Naive thymus-derived CD8-positive, alpha-beta T cell (primary cell): ENCODE measurements around the gene TSPAN18. TPM values are rescaled to one million over a fixed set of nuclear protein-coding genes. Genes with fewer than 3 reads are reported as not detected.

Experiments
- ATAC-seq, 2 donors: fragments of 150-1000 bp; cut with Tn5 transposase in 1 of 2; sonication (Bioruptor Pico), chemical (Tn5 transposase) in 1 of 2; 1 replicate in 1 of 2; 2 replicates in 1 of 2; pipeline ENCODE4 v1.10.0; 2021; ENCODE audit warnings: mild to moderate bottlenecking in 2 of 2, moderate library complexity in 2 of 2
- POLR2A ChIA-PET: fragments of 350-600 bp; sonication (Branson Sonifier 250); formaldehyde crosslinking; loops from one replicate; lab custom pipeline; 2021; ENCODE audit warnings: antibody characterized with exemption; lab: Charles Lee
- DNase-seq, 10 donors: peaks; one replicate each; pipeline versions ENCODE4 v3.0.0 to v3.0.0-alpha.2; 2020 to 2022
- H3K27ac Mint-ChIP-seq, 10 donors: one replicate each; pipeline ENCODE4 v1.8.0; 2020 to 2022; ENCODE audit warnings: mild to moderate bottlenecking in 10 of 10, mixed read lengths in 10 of 10, moderate library complexity in 4 of 10, inconsistent platforms in 1 of 10
- H3K27me3 Mint-ChIP-seq, 5 donors: one replicate each; pipeline ENCODE4 v1.8.0; 2021 to 2022; ENCODE audit warnings: mixed read lengths in 5 of 5
- H3K36me3 Mint-ChIP-seq, 3 donors: one replicate each; pipeline ENCODE4 v1.8.0; 2020 to 2022; ENCODE audit warnings: mixed read lengths in 3 of 3, mild to moderate bottlenecking in 2 of 3, inconsistent platforms in 1 of 3
- H3K4me1 Mint-ChIP-seq, 4 donors: one replicate each; pipeline ENCODE4 v1.8.0; 2021 to 2022; ENCODE audit warnings: mixed read lengths in 4 of 4
- H3K4me3 Mint-ChIP-seq, 10 donors: one replicate each; pipeline ENCODE4 v1.8.0; 2020 to 2022; ENCODE audit warnings: mild to moderate bottlenecking in 10 of 10, mixed read lengths in 10 of 10, moderate library complexity in 6 of 10, inconsistent platforms in 1 of 10
- H3K9me3 Mint-ChIP-seq, 9 donors: one replicate each; pipeline ENCODE4 v1.8.0; 2020 to 2022; ENCODE audit warnings: mixed read lengths in 9 of 9, mild to moderate bottlenecking in 3 of 9, inconsistent platforms in 1 of 9, moderate library complexity in 1 of 9
- polyA plus RNA-seq, 3 donors: library from polyadenylated mRNA; unstranded; fragments of 300-500 nt; fragmentation: Illumina TruSeq; gene quantifications; one replicate each; pipeline ENCODE4 v1.2.3, GENCODE V29; 2021
- total RNA-seq, 8 experiments: library from RNA in 2 of 8; stranded (reverse) in 2 of 8; gene quantifications; one replicate each; pipeline ENCODE4 v1.2.3 and lab custom pipeline; 2021 to 2026

Gene TSPAN18
- total and polyA plus RNA-seq, 5 experiments from 2014 or later = 0.73 to 5.5 (median 1.5) TPM

DNA sequence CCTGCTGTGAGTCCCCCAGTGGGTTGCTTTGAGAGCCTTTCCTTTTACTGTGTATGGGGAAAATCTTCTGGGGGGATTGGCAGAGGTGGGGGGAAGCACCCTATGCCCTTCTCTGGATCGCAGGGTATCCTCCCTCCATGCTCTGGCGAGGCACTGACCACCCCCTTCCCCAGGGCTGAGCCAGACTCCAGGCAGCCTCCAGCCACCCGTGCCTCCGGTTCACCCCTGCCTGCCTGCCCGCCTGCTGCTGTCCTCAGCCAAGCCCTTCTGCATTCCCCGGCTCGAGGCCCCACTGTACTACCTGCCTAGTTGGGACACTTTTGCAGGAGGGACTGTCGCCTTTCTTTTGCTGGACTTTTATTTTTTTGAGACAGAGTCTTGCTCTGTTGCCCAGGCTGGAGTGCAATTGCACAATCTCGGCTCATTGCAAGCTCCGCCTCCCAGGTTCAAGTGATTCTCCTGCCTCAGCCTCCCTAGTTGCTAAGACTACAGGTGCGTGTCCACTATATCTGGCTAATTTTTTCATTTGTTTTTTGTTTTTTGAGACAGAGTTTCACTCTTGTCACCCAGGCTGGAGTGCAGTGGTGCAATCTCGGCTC lies 247.7 kb downstream of the TSPAN18 start:
- peaks cover 0 to 3% (median 0%) of the 10 kb centered on the region in 5 donors for H3K27me3 Mint-ChIP-seq
- H3K4me1 Mint-ChIP-seq = peaks cover 0 to 15% (median 6%) of the 10 kb centered on the region in 4 donors
- H3K9me3 Mint-ChIP-seq = no peaks in the 10 kb centered on the region
- ATAC-seq (no peak), DNase-seq (peak in 1 of 10 donors; percentile 34)
- POLR2A ChIA-PET = no interaction called here
- no peaks in the 10 kb centered on the region for H3K36me3 Mint-ChIP-seq
- no peak overlapping the region for H3K27ac Mint-ChIP-seq
- no peak overlapping the region for H3K4me3 Mint-ChIP-seq

DNA sequence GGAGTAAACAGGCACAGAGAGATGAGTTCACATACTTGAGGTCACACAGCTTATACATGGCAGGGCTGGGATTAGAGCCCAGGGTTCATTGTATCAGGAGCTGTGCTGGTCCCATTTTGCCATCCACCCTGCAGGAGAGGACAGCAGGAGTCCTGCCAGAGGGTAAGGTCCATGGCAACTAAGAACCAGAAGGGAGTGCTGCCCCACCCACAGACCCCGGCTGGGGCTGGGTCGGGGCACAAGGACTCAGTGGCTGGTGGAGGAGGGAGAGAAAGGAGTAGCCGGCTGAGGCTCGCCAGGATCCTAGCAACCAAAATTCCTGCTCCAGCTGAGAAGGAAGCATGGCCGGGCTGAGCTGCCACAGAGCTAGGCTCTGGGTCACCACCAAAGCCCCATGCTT lies 249.8 kb downstream of the TSPAN18 start:
- no peaks in the 10 kb centered on the region for H3K36me3 Mint-ChIP-seq
- no peaks in the 10 kb centered on the region for H3K9me3 Mint-ChIP-seq
- ATAC-seq = no peak
- no peak for DNase-seq
- H3K27ac Mint-ChIP-seq = peak overlapping the region in 1 of 10 donors; percentile 65
- peaks cover 0 to 3% (median 0%) of the 10 kb centered on the region in 5 donors for H3K27me3 Mint-ChIP-seq
- H3K4me3 Mint-ChIP-seq = no peak overlapping the region
- peaks cover 2 to 20% (median 7%) of the 10 kb centered on the region in 4 donors for H3K4me1 Mint-ChIP-seq
- POLR2A ChIA-PET = interaction anchor here (0.7 to 1.0 kb wide), 2 partner anchors 21 to 104 kb away, joined by 3 to 5 read pairs; no protein-coding TSS in a partner anchor

DNA sequence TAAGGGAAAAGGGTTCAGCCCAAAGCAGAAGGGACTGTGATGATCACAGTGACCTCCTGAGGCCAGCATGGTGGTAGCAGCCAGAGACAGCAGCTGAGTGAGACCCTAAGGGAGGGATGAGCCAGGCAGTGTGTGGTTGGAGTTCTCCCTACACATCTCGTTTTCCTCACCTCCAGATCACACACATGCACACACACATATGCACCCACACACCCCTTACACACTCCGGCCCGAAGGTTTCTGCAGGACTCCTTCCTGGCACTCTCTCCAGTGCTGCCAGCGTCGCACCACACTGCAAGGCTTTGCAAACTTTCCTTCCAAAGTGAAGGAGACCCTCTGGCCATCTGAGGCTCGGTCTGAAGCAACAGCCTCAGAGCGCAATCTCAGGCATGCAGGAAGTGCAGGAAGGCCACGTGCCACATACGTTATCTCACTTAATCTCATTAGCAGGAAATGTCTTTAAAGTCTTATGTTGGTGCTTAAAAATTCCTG lies 250.8 kb downstream of the TSPAN18 start:
- peaks cover 0 to 3% (median 0%) of the 10 kb centered on the region in 5 donors for H3K27me3 Mint-ChIP-seq
- DNase-seq = peak in 1 of 10 donors; percentile 15
- H3K4me3 Mint-ChIP-seq = peak overlapping the region in 6 of 10 donors; percentile 29 to 59 (median 56)
- no peaks in the 10 kb centered on the region for H3K36me3 Mint-ChIP-seq
- no peak for ATAC-seq
- H3K9me3 Mint-ChIP-seq = no peaks in the 10 kb centered on the region
- POLR2A ChIA-PET = interaction anchor here (1.0 kb wide), 1 partner anchor 103 kb away, joined by 3 read pairs; no protein-coding TSS in a partner anchor
- peak overlapping the region in 3 of 10 donors; percentile 37 to 67 (median 45) for H3K27ac Mint-ChIP-seq
- peaks cover 2 to 20% (median 7%) of the 10 kb centered on the region in 4 donors for H3K4me1 Mint-ChIP-seq

DNA sequence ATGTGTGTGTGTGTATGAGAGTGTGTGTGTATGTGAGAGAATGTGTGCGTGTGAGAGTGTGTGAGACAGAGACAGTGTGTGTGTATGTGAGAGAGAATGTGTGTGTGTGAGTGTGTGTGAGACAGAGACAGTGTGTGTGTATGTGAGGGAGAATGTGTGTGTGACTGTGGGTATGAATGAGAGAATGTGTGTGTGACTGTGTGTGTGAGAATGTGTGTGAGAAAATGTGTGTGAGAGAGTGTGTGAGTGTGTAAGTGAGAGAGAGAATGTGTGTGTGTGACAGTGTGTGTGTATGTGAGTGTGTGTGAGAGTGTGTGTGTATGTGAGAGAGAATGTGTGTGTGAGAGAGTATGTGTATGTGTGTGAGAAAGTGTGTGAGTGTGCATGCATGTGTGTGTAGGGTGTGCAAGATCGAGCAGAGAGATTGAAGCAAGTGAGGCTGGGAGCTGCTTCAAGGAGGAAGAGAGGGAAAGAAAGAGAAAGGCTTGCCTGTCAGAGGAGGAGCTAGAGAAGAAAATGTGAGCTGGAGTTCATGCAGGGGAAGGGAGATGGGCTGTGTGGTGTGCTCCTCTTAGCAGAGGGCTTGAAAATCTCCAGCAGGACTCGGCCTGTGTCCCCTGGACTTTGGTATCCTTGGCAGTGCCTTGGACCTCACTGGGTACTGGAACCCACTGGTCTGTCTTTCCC lies 251.7 kb downstream of the TSPAN18 start:
- ATAC-seq = no peak
- POLR2A ChIA-PET = no interaction called here
- H3K9me3 Mint-ChIP-seq = no peaks in the 10 kb centered on the region
- H3K4me3 Mint-ChIP-seq = no peak overlapping the region
- peak overlapping the region in 1 of 10 donors; percentile 31 for H3K27ac Mint-ChIP-seq
- H3K4me1 Mint-ChIP-seq = peaks cover 2 to 20% (median 7%) of the 10 kb centered on the region in 4 donors
- DNase-seq = no peak
- H3K36me3 Mint-ChIP-seq = no peaks in the 10 kb centered on the region
- peaks cover 0 to 3% (median 0%) of the 10 kb centered on the region in 5 donors for H3K27me3 Mint-ChIP-seq

DNA sequence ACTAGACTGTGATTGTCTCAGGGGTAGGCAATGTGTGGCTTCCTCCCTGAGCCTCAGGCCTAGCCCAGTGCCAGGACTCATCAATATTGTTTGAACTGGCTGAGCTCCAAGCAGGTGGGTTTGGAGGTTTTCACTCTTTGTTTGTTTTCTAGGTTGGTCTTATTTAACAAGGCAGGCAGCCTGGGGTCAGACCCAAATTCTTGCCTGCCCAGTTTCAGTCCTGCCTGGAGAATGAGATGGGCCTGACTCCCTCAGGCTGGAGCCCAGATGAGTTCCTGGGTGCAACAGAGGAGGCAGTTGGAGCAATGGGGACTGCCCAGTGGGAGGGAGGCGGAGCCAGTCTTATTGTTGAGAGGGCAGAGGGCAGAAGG lies 252.2 kb downstream of the TSPAN18 start:
- Mint-ChIP-seq H3K9me3 (no peaks in the 10 kb centered on the region), H3K36me3 (no peaks in the 10 kb centered on the region), H3K27ac (peak overlapping the region in 3 of 10 donors; percentile 8 to 34 (median 31)), H3K27me3 (peaks cover 0 to 3% (median 0%) of the 10 kb centered on the region in 5 donors), H3K4me1 (peaks cover 2 to 20% (median 7%) of the 10 kb centered on the region in 4 donors), H3K4me3 (peak overlapping the region in 1 of 10 donors; percentile 18)
- DNase-seq (no peak), ATAC-seq (no peak)
- POLR2A ChIA-PET = no interaction called here

DNA sequence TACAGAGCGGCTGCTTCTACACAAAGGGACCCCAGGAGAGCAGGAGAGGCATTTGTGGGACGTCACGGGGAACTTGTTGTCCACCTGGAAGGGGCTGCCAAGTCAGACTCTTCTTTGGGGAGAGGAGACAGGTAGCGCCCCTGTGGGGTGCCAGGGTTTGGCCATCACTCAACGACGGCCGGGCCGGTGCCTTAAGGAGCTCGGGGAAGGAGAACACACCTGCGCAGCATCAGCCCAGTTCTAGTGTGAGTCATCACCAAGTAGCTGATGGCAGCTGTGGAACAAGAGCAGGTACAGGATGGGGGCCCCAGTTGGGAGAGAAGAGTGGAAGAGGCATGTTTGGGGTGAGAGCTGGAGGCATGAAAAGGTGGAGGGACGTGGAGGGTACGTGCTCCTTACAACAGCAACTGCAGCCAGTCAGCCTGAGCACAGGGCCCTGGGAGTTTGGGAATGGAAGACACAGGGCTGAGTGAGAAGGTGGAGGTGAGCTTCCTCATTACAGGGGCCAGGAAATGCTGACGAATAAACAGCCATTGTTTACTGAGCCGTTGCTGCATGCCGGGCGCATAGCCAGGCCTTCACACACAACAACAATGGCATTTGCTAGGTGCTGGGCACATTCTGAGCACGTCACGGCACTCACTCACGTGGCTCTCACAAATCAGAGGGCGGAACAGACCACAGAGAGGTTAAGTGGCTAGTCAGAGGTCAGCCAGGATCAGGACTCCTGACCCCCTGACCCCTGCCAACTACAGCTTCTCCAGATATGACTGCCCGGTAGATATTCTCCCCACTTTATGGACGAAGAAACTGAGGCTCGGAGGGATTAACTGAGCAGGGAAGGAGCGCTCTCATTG lies 253.0 kb downstream of the TSPAN18 start:
- H3K4me1 Mint-ChIP-seq = peaks cover 2 to 12% (median 6%) of the 10 kb centered on the region in 4 donors
- DNase-seq = no peak
- no peak for ATAC-seq
- H3K36me3 Mint-ChIP-seq = no peaks in the 10 kb centered on the region
- H3K9me3 Mint-ChIP-seq = no peaks in the 10 kb centered on the region
- POLR2A ChIA-PET = no interaction called here
- peaks cover 0 to 3% (median 0%) of the 10 kb centered on the region in 5 donors for H3K27me3 Mint-ChIP-seq
- peak overlapping the region in 1 of 10 donors; percentile 26 for H3K4me3 Mint-ChIP-seq
- peak overlapping the region in 4 of 10 donors; percentile 8 to 78 (median 27) for H3K27ac Mint-ChIP-seq

DNA sequence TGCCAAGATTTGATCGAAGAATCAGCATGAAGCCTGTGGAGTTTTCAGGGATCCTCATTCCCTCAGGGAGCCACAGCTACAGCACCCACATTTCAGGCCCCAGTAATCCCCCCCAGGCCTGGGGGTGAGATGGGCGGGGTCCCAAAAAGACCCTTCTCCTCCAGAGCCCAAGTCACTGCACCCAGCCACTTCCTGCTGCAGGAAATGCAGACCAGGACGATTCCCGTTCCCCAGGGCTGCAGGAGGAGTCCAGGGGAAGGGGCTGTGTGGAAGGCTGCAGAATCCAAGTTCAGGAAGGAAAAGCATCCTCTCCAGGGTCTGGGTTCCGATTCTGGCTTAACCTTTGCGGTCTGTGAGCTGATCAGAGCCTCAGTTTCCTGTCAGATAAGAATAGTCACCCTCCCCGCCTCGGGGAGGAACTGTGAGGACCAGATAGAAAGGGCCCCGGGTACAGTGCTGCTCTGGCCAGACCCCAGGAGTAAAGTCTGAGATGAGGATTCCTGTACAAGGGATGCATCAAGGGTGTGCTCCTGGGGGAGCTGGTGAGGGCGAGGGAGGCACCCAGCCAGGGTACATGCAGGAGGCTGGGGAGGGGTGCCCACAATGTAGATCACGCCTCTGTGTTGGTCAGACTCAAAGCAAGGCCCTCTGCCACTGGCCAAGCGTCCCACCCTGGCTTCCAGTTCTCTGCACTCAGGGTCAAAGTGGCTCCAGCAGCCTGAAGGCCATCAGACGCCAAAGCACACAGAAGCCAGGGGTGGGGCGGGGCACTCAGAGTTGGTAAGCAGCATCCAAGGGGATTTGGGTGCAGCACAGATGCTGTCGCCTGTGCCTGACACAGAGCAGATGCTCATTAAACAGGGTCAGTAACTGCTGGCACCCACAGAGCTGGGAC lies 254.0 kb downstream of the TSPAN18 start:
- Mint-ChIP-seq H3K9me3 (no peaks in the 10 kb centered on the region), H3K4me3 (no peak overlapping the region), H3K4me1 (peaks cover 2 to 12% (median 6%) of the 10 kb centered on the region in 4 donors), H3K27me3 (peaks cover 0 to 3% (median 0%) of the 10 kb centered on the region in 5 donors), H3K27ac (no peak overlapping the region), H3K36me3 (no peaks in the 10 kb centered on the region)
- DNase-seq (no peak), ATAC-seq (no peak)
- POLR2A ChIA-PET = no interaction called here

Other genes starting within 250 kb of the TSPAN18 start
- gene CD82, start 161.3 kb upstream of the TSPAN18 start, total RNA-seq = 10 to 100 TPM; 24.1 to 28.7 TPM
- 10 to 100 TPM; 21.1 to 29.9 (median 21.1) TPM for gene CD82, start 161.3 kb upstream of the TSPAN18 start, polyA plus RNA-seq
- gene TP53I11, start 223.9 kb downstream of the TSPAN18 start, total RNA-seq = 1 to 10 TPM; 5.0 to 5.7 TPM
- gene TP53I11, start 223.9 kb downstream of the TSPAN18 start, polyA plus RNA-seq = 1 to 10 TPM; 1.1 to 8.4 (median 1.7) TPM